Thoracic aorta (tissue), 2 donors: ENCODE measurements around the gene SAPCD1. TPM values are rescaled to one million over a fixed set of nuclear protein-coding genes. Genes with fewer than 3 reads are reported as not detected.
A peak's percentile ranks its signal among the peaks of the same experiment; 100 is the strongest.

Source experiments
- ATAC-seq: fragments of 150-250 bp; one replicate; pipeline ENCODE4 v1.8.0; 2017; ENCODE audit warnings: low read depth; ENCODE audit not compliant: insufficient number of reproducible peaks, low FRiP score
- DNase-seq: peaks from one replicate; pipeline ENCODE4 v3.0.0-alpha.2; 2020; ENCODE audit warnings: low spot score
- H3K27ac ChIP-seq, 2 donors: fragments of 200-600 bp; sonication (generic); 1 replicate in 1 of 2; 2 replicates in 1 of 2; pipeline ENCODE4 v1.5.1; 2016; ENCODE audit warnings: mild to moderate bottlenecking in 2 of 2, moderate library complexity in 2 of 2
- H3K27me3 ChIP-seq: fragments of 200-600 bp; sonication (generic); replicated peaks from 2 replicates; pipeline ENCODE4 v1.6.0; 2016; ENCODE audit warnings: mild to moderate bottlenecking; ENCODE audit not compliant: insufficient read depth
- H3K36me3 ChIP-seq: fragments of 200-600 bp; sonication (generic); one replicate; pipeline ENCODE4 v1.5.1; 2016
- H3K4me1 ChIP-seq, 2 donors: fragments of 200-600 bp; sonication (generic); 1 replicate in 1 of 2; 2 replicates in 1 of 2; pipeline versions ENCODE4 v1.5.1 to v1.6.0; 2016; ENCODE audit warnings: low read depth in 2 of 2, mild to moderate bottlenecking in 1 of 2; ENCODE audit not compliant: control insufficient read depth in 1 of 2
- H3K4me3 ChIP-seq: fragments of 200-600 bp; sonication (generic); 2 replicates; pipeline ENCODE4 v1.5.1; 2016; ENCODE audit warnings: mild to moderate bottlenecking
- H3K9me3 ChIP-seq: fragments of 200-600 bp; sonication (generic); 2 replicates; pipeline ENCODE4 v1.5.1; 2016
- CTCF ChIP-seq: fragments of 200-600 bp; sonication (generic); IDR thresholded peaks from one replicate; pipeline ENCODE4 v1.5.1; 2019; ENCODE audit warnings: antibody characterized with exemption
- total RNA-seq, 2 donors: library from RNA; depleted of rRNA; stranded (reverse); fragments of >200 nt; gene quantifications; one replicate each; pipeline versions ENCODE4 v1.1.0 to v1.2.3, GENCODE V29; 2016

SAPCD1 gene
- total RNA-seq, 2 donors from 2014 or later: 13.3 TPM; not detected in 1

- peak overlapping the region; percentile 92 for H3K4me3 ChIP-seq
- no peak for TF ChIP-seq CTCF
- peak overlapping the region; percentile 89 to 96 for H3K27ac ChIP-seq
- DNase-seq: no peak
- H3K4me1 ChIP-seq: peaks cover 24 to 46% of the 10 kb centered on the region in 2 donors
- no peaks in the 10 kb centered on the region for H3K9me3 ChIP-seq
- peaks cover 30% of the 10 kb centered on the region for H3K36me3 ChIP-seq
- H3K27me3 ChIP-seq: no peaks in the 10 kb centered on the region
- no peak for ATAC-seq
Observed at GRCh38 chr6:31734821-31735406, 27.5 kb upstream of the SAPCD1 start.

- Histone ChIP-seq H3K9me3 (no peaks in the 10 kb centered on the region), H3K27me3 (no peaks in the 10 kb centered on the region), H3K4me3 (peak within 1 kb of the TSS; percentile 92), H3K4me1 (peaks cover 21 to 46% of the 10 kb centered on the region in 2 donors), H3K36me3 (peaks cover 25% of the 10 kb centered on the region), H3K27ac (peak within 1 kb of the TSS; percentile 89 to 96)
- DNase-seq (peak; percentile 75), ATAC-seq (peak; percentile 75)
- no peak for TF ChIP-seq CTCF
Observed at GRCh38 chr6:31736021-31736767, 26.3 kb upstream of the SAPCD1 start, which contains the start of gene CLIC1. Gene CLIC1, minus strand, starts transcription at chr6:31736530. Its CDS starts 230 bp downstream, at chr6:31736300.

DNA sequence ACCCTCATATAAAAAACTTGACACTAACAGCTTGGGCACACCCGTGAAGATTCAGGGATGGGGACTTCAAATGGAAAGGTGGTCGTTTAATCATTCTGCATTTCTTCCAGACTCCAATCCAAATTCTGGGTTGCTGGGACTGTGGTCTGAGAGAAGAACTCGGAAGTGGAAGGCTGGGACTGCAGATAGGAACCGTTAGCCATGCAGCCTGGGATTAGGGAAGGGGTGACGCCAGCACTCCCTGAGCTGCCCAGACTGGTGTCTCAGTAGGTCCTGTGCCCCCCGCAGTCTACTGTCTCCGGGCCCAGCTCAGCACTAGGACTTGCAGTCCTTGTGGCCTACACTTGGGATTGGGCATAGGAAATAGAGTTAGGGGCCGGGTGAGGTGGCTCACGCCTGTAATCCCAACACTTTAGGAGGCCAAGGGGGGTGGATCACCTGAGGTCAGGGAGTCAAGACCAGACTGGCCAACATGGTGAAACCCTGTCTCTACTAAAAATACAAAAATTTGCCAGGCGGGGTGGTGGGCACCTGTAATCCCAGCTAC, 25.6 kb upstream of the SAPCD1 start:
- no peak for DNase-seq
- peak overlapping the region; percentile 89 to 96 for H3K27ac ChIP-seq
- peak overlapping the region; percentile 92 for H3K4me3 ChIP-seq
- peaks cover 19% of the 10 kb centered on the region for H3K36me3 ChIP-seq
- TF ChIP-seq CTCF: no peak
- H3K4me1 ChIP-seq: peaks cover 21 to 46% of the 10 kb centered on the region in 2 donors
- H3K9me3 ChIP-seq: no peaks in the 10 kb centered on the region
- no peak for ATAC-seq
- no peaks in the 10 kb centered on the region for H3K27me3 ChIP-seq

GRCh38 chr6:31737315-31737990, 25.0 kb upstream of the SAPCD1 start:
- Histone ChIP-seq H3K4me3 (peak overlapping the region; percentile 92), H3K27ac (peak overlapping the region in 1 of 2 donors; percentile 96), H3K4me1 (peaks cover 21 to 46% of the 10 kb centered on the region in 2 donors), H3K27me3 (no peaks in the 10 kb centered on the region), H3K36me3 (peaks cover 13% of the 10 kb centered on the region), H3K9me3 (no peaks in the 10 kb centered on the region)
- no peak for DNase-seq
- no peak for ATAC-seq
- no peak for TF ChIP-seq CTCF
